GM21390 (cell line): ENCODE results near the gene NRROS.

Experiments
- ATAC-seq: cut with Tn5 transposase; IDR thresholded peaks from one replicate; pipeline ENCODE4 v1.9.1; 2021; ENCODE audit not compliant: unreplicated experiment

Gene NRROS

DNA sequence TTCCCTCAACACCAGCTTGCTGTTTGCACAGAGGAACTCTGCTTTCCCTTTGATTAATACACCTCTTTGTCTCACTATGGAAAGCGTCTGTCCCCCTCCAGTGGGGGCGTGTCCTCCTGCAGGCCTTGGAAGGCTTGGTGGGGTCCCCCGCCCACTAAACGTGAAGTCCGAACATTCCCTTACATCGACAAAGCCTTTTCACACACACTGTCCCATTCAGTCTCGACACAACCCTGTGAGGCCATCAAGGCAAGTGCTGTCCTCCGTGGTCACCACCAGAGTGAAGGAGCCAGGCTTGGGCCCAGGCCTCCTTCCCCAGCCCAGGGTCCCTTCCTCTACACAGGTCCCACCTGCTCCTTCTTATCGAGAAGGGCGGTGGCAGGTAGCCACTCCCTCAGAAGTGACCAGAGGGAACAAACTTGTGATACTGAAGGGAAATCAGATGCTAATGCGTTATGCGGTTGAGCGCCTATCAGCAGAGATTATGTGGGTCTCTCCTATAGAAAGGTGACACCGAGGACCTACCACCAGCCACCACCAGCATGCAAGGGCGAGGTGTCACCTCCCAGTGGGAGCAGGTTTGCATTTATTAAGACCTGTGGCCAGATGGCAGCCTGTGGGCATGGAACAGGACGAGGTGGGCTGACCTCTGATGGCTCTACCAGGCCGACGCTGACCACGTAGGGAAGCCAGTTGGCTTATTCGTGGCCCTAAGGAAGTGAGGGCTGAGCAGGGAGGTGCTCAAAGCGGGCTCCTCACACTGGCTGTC, 6.6 kb downstream of the NRROS start:
- no peak for ATAC-seq

DNA sequence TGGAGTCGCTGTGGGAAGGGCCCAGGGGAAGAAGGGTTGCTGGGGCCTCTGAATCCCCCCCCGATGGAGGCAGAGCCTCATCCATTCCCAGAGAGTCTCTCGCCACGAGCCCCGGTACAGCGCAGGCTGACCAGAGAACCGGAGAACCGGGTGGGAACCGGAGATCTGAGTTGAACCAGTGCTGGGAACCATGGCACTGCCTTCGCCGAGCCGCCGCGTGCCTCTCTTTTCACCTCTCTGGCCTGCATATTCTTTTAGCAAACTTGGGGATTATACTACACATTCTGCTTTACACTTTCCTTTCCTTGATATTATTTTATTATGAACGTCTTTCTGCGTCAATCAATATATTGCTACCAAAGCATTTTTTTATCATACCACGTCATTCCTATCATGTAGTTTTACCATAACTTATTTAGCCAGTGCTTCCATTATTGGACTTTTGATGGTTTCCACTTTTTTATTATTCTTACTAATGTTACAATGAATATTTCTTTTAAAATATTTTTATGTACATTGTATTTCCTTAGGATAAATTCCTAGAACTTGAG, 7.2 kb downstream of the NRROS start:
- ATAC-seq, result no peak

DNA sequence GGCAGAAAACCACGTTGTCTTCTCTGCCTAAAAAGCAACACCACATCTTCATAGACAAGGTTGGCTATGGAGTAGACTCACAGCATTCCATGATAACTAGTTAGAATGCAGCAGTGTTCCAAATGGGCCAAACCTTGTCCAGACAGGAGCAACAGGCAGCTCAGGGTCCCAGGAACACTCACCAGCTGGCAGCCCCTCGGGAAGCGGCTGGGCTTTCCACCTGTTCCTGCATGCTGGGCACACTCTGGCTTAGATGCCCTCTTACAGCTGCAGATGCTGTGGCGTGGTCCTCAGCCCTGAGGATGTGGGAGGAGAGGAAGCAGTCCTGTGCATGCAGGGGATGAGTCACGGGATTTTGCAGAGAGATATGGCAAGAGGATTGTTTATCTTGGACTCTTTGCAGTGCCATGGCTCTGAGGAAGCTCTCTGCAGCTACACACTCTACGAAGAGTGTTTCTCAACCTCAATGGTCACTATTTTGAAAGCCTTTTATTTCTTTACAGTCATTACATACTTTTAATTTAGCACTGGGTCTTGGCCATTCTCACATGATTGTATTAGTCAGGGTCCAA, 11.3 kb downstream of the NRROS start:
- ATAC-seq, result no peak

DNA sequence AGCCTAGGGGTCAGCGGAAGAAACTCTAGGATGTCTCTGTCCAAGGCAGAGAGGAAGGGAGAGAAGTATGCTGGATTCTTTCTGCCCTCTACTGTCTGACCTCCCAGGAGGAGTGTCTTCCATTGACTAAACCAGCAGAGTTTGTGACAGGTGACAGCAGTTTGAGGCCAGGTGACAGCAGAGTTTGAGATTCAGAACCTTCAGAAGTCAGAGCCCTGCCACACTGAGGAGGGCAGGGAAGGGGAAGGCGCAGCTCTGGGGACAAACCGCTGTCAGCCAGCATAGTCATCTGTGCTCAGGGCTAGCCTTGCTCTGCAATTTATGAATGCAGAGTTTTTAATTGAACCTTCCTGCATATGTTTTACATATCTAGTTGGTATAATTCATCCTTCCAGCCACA, 12.3 kb downstream of the NRROS start:
- ATAC-seq, result no peak

DNA sequence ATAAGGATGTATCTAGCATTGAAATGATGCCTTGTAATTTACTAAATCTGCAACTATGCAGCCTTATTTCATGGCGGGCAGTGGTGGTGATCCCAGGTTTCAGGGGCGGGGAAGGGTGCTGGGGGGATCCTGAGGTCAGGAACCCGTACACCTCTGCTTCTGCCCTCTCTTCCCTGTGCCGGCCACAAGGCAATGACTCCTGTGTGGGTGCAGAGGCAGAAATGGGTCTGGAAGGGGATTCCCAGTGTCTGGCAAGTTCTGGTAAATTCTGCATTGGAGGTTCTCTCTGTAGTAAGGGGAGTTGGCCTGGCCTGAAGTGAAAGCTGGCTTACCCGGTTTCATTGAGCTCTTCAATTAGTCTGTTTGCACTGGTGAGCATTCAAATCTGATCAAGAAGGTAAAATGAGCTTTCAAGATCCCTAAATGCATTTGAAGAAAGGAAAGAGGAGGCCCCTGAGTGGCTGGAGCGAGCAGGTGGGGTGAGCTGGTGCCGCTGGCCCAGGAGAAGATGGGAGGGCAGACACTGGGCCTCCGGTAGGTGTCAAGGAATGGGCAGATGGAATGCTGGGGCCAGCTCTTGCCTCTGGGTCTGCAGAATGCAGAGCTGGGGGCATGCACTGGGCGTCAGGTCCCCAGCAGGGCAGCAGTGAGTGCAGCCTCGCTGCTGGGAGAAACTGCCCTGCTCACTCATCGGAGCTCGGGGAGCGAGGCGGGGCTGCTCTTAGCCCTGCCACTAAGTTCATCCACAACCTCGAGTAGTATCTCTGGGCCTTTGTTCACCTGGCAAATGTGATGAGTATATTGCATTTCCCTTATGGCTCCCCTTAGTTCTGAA, 13.7 kb downstream of the NRROS start:
- ATAC-seq, result no peak

DNA sequence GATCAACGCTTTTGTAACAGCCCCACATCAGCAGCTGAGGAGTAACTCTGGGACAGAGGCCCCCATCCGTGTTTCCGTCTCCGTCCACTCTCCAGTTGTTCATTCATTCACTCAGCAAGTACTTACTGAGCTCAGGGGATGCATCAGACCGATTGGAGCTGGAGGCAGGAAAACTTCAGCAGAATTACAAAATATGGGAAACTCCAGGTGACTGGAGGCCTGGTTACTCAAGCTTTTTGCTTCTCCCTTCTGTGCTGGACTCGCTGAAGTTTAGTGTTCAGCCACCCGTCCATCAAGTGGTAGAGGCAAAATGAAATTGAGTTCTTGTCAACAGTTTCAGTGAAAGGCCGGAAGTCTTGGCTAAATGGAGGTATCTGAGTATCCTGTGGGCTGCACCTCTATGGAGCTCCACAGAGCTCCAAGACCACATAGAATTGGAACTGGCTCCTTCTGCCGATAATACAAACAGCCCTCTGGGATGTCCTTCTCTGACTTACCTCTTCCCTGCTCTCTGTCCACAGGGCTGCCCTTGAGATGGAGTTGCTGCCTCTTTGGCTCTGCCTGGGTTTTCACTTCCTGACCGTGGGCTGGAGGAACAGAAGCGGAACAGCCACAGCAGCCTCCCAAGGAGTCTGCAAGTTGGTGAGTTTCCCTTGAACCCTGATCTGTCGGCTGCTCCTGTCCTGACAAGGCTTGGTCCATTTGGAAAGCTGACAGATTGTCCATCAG, 14.7 kb downstream of the NRROS start:
- ATAC-seq, result no peak

DNA sequence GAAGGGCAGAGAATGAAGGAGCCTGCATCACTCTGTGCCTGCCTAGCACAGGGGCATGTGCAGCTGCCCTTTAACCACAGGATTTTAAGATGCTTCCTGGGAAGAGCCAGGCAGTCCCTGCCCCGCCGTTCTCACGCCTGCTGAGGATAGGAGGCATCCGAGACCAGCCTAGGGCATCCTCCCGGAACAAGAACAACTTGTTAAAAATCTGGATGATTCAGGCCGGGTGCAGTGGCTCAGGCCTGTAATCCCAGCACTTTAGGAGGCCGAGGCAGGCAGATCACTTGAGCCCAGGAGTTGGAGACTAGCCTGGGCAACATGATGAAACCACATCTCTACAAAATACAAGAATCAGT, 15.2 kb downstream of the NRROS start:
- ATAC-seq, result no peak

DNA sequence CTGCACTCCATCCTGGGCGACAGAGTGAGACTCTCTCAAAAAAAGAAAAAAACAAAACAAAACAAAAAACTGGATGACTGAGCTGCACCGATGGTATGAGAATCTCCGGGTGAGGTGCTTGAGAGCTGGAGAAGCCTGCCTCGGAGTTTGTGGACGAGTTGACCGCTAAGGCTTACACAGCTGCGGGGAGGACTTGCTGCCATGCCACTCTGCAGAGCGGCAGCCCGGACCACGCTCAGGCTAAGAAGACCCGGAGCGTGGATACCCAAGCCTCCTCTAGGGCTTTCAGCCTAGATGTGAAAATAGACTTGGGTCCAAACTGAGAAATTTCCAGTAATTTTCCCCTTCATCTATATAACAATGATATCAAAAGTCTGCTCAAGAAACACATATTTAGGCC, 16.0 kb downstream of the NRROS start:
- no peak for ATAC-seq

DNA sequence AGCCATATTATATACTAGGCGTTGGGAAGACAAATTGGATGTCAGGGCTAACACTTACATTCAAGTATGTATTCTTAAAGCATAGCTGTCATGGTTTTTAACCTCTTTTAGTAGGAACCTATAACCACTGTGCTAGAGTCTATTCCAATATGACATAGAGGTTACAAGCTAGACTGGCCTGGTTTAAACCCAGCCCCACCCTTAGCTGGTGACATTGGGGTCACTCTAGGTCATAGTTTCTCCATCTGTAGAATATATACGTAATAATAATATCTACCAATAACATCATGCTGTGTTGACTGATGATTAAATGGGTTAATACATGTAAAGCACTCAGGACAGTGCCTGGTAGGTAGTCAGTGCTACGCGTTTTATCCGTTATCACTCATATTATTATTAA, 16.7 kb downstream of the NRROS start:
- no peak for ATAC-seq

DNA sequence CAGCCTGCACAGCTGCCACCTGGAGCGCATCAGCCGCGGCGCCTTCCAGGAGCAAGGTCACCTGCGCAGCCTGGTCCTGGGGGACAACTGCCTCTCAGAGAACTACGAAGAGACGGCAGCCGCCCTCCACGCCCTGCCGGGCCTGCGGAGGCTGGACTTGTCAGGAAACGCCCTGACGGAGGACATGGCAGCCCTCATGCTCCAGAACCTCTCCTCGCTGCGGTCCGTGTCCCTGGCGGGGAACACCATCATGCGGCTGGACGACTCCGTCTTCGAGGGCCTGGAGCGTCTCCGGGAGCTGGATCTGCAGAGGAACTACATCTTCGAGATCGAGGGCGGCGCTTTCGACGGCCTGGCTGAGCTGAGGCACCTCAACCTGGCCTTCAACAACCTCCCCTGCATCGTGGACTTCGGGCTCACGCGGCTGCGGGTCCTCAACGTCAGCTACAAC, 20.4 kb downstream of the NRROS start:
- ATAC-seq, result no peak

DNA sequence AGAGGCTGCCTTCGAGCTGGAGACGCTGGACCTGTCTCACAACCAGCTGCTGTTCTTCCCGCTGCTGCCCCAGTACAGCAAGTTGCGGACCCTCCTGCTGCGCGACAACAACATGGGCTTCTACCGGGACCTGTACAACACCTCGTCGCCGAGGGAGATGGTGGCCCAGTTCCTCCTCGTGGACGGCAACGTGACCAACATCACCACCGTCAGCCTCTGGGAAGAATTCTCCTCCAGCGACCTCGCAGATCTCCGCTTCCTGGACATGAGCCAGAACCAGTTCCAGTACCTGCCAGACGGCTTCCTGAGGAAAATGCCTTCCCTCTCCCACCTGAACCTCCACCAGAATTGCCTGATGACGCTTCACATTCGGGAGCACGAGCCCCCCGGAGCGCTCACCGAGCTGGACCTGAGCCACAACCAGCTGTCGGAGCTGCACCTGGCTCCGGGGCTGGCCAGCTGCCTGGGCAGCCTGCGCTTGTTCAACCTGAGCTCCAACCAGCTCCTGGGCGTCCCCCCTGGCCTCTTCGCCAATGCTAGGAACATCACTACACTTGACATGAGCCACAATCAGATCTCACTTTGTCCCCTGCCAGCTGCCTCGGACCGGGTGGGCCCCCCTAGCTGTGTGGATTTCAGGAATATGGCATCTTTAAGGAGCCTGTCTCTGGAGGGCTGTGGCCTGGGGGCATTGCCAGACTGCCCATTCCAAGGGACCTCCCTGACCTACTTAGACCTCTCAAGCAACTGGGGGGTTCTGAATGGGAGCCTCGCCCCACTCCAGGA, 21.1 kb downstream of the NRROS start:
- ATAC-seq, result no peak

DNA sequence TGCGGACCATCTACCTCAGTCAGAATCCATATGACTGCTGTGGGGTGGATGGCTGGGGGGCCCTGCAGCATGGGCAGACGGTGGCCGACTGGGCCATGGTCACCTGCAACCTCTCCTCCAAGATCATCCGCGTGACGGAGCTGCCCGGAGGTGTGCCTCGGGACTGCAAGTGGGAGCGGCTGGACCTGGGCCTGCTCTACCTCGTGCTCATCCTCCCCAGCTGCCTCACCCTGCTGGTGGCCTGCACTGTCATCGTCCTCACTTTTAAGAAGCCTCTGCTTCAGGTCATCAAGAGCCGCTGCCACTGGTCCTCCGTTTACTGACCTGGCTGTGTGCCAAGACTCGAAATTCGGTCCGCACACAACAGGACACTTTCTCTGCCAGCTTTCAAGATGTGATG, 21.9 kb downstream of the NRROS start:
- no peak for ATAC-seq

DNA sequence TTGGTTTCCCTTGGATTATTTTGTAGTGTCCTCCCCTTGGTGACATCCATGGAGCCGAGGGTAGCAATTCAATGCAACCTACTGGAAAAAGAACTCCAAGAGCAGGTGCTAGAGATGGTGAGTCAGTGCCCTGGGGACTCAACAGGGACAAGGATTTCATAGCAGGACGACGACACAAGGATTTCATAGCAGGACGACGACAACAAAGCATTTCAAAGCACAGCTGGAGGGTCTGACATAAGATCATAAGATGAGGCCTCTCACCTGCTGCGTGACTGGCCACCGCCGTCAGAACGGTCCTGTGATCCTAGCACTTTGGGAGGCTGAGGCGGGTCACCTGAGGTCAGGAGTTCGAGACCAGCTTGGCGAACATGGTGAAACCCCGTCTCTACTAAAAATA, 22.5 kb downstream of the NRROS start:
- ATAC-seq, result no peak

DNA sequence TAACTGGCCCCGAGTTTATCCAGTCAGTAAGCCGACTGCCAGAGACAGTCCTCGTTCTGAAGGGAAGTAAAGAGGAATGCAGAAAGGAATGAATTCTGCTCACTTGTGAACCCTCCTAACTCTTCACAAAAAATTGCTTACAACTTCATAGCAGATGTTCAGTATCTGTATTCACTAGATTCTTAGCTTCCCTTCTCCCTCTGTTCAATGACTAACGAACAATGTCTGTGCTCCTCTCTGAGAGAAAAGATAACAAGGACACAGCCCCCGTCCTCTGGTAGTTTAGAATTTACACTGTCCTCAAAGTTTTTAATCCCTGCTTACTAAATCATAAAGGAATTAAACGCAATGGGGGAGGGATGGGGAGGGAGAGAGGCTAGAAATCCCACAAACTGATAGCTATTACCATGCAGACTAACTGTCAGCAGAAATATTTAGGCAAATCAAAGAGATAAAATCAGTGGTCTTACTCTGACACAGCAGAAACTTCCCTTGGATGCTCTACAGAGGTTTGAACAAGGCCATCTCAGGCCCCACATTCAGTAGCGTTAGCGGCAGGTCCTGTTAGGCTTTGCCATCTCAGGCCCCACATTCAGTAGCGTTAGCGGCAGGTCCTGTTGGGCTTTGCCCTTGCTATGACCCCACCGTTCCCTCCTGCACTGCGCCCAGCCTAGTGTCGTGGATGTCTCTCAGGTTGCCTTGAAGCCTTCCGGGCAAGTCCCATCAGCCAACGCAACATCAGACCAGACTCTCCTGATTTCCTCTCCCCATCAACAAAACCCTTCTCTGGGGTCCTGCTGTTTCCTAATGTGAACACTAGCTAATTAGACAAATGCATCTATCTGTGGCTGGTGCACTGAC, 23.4 kb downstream of the NRROS start:
- ATAC-seq, result no peak

DNA sequence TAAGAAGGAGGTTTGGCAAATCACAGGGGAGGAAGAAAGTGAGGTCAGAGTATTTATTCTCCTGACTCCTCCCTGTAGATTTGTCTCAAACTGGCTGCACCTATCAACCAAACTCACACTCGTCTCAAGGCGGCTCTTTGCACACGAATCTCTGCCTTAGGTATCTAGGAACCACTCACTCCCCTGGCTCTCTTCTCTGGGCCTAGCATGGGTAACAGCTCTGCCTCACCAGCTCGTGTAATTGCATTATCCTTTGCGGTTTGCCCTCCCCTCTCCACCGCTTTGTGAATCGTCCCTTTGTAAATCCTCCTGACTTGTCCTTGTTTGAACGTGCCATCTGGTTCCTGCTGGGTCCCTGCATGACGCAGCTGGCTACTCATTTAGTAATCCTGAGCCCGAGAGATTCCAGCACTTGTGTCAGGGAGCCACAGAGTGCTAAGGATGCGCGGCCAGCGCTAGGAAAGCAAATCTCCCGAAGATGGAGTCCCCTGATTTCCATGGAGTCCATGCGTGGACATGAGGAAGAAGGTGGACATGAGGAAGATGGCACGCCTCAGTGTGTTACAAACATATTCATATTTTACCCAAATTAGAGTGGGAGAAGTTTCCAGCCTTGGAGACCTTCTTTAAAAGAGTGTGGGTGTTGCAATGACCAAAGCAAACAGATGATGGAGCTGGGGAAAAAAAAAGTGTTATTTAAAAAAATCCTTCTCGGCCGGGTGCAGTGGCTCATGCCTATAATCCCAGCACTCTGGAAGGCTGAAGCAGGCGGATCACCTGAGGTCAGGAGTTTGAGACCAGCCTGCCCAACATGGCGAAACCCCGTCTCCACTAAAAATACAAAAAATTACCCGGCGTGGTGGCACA, 26.7 kb downstream of the NRROS start:
- ATAC-seq, result no peak

DNA sequence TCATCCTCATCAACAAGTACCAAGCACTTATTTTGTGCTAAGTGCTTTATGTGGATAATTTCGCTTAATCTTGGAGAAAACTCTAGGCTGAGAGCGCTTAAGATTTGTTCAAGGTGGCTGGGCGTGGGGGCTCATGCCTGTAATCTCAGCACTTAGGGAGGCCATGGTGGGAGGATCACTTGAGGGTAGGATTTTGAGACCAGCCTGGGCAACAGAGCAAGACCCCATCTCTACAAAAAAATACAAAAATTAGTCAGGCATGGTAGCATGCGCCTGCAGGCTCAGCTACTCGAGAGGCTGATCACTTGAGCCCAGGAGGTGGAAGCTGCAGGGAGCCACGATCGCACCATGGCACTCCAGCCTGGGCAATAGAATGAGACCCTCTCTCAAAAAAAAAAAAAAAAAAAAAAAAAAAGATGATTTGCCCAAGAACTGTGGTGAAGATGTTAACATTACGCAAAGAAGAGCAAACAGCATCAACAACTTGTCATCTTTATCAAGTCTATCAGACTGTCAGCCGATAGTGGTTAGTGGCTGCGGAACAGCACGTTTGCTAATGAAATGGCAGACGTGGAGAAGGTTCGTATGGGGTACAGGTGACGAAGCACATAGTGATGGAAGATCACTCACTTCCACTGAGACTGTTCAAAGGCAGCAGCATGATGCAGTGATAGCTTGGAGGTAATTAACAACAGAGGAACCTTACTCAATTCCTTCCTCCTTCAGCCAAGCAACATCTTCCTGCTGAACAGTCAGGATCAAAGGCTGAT, 27.7 kb downstream of the NRROS start:
- no peak for ATAC-seq

DNA sequence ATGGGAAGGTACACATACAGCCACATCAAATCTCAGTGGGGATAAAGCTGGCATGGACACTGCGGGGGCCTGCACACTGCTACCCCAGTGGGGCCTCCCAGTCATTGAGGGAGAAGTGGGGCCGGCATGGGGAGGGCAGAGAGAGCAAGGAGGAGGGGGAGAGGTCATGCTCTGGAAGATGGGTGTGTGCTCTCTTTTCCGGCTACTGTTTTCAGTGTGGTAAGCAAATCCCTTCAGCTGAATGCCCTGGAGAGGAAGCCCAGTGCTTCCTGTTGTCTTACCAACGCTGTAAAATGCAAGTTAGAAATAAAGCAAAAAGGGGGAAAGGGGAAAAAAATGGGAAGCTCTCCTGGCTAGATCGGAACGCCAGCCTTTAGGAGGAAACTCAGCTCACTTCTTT, 30.8 kb downstream of the NRROS start:
- ATAC-seq, result no peak

DNA sequence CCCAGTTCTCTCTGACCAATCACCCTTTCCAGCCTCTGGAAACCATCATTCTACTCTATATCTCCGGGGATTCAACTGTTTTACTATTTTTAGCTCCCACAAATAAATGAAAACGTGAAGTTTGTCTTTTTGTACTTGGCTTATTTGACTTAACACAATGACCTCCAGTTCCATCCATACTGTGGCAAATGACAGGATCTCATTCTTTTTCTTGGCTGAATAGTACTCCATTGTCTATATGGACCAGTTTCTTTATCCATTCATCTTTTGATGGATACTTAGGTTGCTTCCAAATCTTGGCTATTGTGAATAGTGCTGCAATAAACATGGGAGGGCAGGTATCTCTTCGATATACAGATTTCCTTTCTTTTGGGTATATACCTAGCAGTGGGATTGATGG, 34.1 kb downstream of the NRROS start:
- ATAC-seq, result no peak
